HEK293 (cell line): Measurements from ENCODE around the gene SREBF1.

Source experiments
- CTCF ChIA-PET: fragments of 350-600 bp; formaldehyde crosslinking; extraction: SDS; loops from one replicate; lab custom pipeline; 2021; ENCODE audit warnings: antibody characterized with exemption; lab: Yijun Ruan, JAX
- POLR2A ChIA-PET: fragments of 300-600 bp; formaldehyde crosslinking; extraction: SDS; loops from one replicate; lab custom pipeline; 2020; ENCODE audit warnings: antibody characterized with exemption, inconsistent platforms; lab: Yijun Ruan, JAX
- H3K27ac ChIP-seq: fragments of 200-500 bp; sonication (Bioruptor generic); 2 replicates; pipeline ENCODE4 v1.5.1; 2014; ENCODE audit warnings: low read depth, low read length, control low read depth, inconsistent platforms; ENCODE audit errors: extremely low read depth
- H3K36me3 ChIP-seq, 2 experiments: fragments of 200-500 bp in 1 of 2; sonication (Bioruptor generic) in 1 of 2; 1 replicate in 1 of 2; 2 replicates in 1 of 2; pipeline ENCODE4 v1.5.1; 2014 to 2017; ENCODE audit warnings: inconsistent platforms in 2 of 2, low read length in 2 of 2; ENCODE audit not compliant: control insufficient read depth in 2 of 2, insufficient read depth in 1 of 2
- H3K4me1 ChIP-seq: fragments of 200-500 bp; sonication (Bioruptor generic); 2 replicates; pipeline ENCODE4 v1.5.1; 2014; ENCODE audit warnings: mild to moderate bottlenecking, low read length, inconsistent platforms; ENCODE audit not compliant: control insufficient read depth, insufficient read depth
- H3K4me3 ChIP-seq: 2 replicates; pipeline ENCODE4 v1.5.1; 2011; ENCODE audit warnings: low read depth, mild to moderate bottlenecking, control low read depth, low read length, moderate library complexity
- H3K9me3 ChIP-seq: fragments of 200-500 bp; sonication (Bioruptor generic); 2 replicates; pipeline ENCODE4 v1.5.1; 2014; ENCODE audit warnings: low read depth, low read length, inconsistent platforms; ENCODE audit not compliant: control insufficient read depth, insufficient read depth
- CTCF ChIP-seq: fragments of 450-650 bp; formaldehyde crosslinking; IDR thresholded peaks from 2 replicates; pipeline ENCODE4 v1.5.1; 2016; ENCODE audit warnings: missing biosample characterization, missing genetic modification characterization
- GLIS1 ChIP-seq: fragments of 450-650 bp; formaldehyde crosslinking; IDR thresholded peaks from 2 replicates; pipeline ENCODE4 v1.5.1; 2016; ENCODE audit warnings: missing biosample characterization, missing genetic modification characterization
- MYNN ChIP-seq: fragments of 450-650 bp; formaldehyde crosslinking; IDR thresholded peaks from 2 replicates; pipeline ENCODE4 v1.5.1; 2016; ENCODE audit warnings: missing biosample characterization, missing genetic modification characterization, borderline replicate concordance
- PRDM2 ChIP-seq: fragments of 450-650 bp; formaldehyde crosslinking; IDR thresholded peaks from 2 replicates; pipeline ENCODE4 v1.5.1; 2016; ENCODE audit warnings: missing biosample characterization, missing genetic modification characterization, borderline replicate concordance
- ZBTB21 ChIP-seq: fragments of 450-650 bp; formaldehyde crosslinking; IDR thresholded peaks from 2 replicates; pipeline ENCODE4 v1.5.1; 2017; ENCODE audit warnings: missing biosample characterization, missing genetic modification characterization
- ZNF184 ChIP-seq: fragments of 450-650 bp; IDR thresholded peaks from 2 replicates; pipeline ENCODE4 v1.5.1; 2018; ENCODE audit warnings: missing biosample characterization, mild to moderate bottlenecking, missing genetic modification characterization
- ZNF202 ChIP-seq: fragments of 450-650 bp; formaldehyde crosslinking; IDR thresholded peaks from 2 replicates; pipeline ENCODE4 v1.5.1; 2016; ENCODE audit warnings: missing biosample characterization, missing genetic modification characterization, borderline replicate concordance
- ZNF449 ChIP-seq: fragments of 450-650 bp; formaldehyde crosslinking; IDR thresholded peaks from 2 replicates; pipeline ENCODE4 v1.5.1; 2017; ENCODE audit warnings: missing biosample characterization, mild to moderate bottlenecking, missing genetic modification characterization, moderate library complexity
- ZNF561 ChIP-seq: fragments of 450-650 bp; IDR thresholded peaks from 2 replicates; pipeline ENCODE4 v1.5.1; 2018; ENCODE audit warnings: missing biosample characterization, missing genetic modification characterization, borderline replicate concordance
- ZNF626 ChIP-seq: fragments of 450-650 bp; sonication (Bioruptor Pico); formaldehyde crosslinking; IDR thresholded peaks from 2 replicates; pipeline ENCODE4 v1.5.1; 2018; ENCODE audit warnings: missing biosample characterization, missing genetic modification characterization, inconsistent platforms
- ZNF629 ChIP-seq: fragments of 450-650 bp; formaldehyde crosslinking; IDR thresholded peaks from 2 replicates; pipeline ENCODE4 v1.5.1; 2017; ENCODE audit warnings: missing biosample characterization, missing genetic modification characterization
- ZNF692 ChIP-seq: fragments of 450-650 bp; formaldehyde crosslinking; IDR thresholded peaks from 2 replicates; pipeline ENCODE4 v1.5.1; 2016; ENCODE audit warnings: missing biosample characterization, missing genetic modification characterization
- ZNF747 ChIP-seq: fragments of 450-650 bp; formaldehyde crosslinking; IDR thresholded peaks from 2 replicates; pipeline ENCODE4 v1.5.1; 2016; ENCODE audit warnings: missing biosample characterization, missing genetic modification characterization
- ZSCAN4 ChIP-seq: fragments of 450-650 bp; formaldehyde crosslinking; IDR thresholded peaks from 2 replicates; pipeline ENCODE4 v1.5.1; 2017; ENCODE audit warnings: missing biosample characterization, missing genetic modification characterization

The SREBF1 gene

GRCh38 chr17:17801800-17802481, 34.8 kb downstream of the SREBF1 start (continued):
- TF ChIP-seq ZNF692 (tag by site-specific recombination) (no peak), ZNF561 (tag by site-specific recombination) (no peak)

- CTCF ChIA-PET: interaction anchor here (0.6 to 2.0 kb wide), 3 partner anchors 59 to 125 kb away, joined by 3 to 8 read pairs (median 4); no protein-coding TSS in a partner anchor
- Histone ChIP-seq H3K9me3 (no peaks in the 10 kb centered on the region), H3K36me3 (peaks cover 3 to 71% of the 10 kb centered on the region in 2 experiments; a peak in 2 of 3 replicates), H3K4me3 (no peak overlapping the region), H3K27ac (no peak overlapping the region), H3K4me1 (no peaks in the 10 kb centered on the region)
- POLR2A ChIA-PET: interaction anchor here (0.6 kb wide), 1 partner anchor 1631 kb away, joined by 4 read pairs; no protein-coding TSS in a partner anchor
- TF ChIP-seq ZSCAN4 (tag by site-specific recombination): no peak
- peak; percentile 28; the same call in 1 of the 2 replicates for TF ChIP-seq CTCF
Measured at GRCh38 chr17:17800504-17801021, 36.2 kb downstream of the SREBF1 start.

GRCh38 chr17:17798573-17799255, 38.1 kb downstream of the SREBF1 start:
- H3K36me3 ChIP-seq: peaks cover 3 to 75% of the 10 kb centered on the region in 2 experiments; a peak in 2 of 3 replicates
- no peak overlapping the region for H3K4me3 ChIP-seq
- no peak overlapping the region for H3K27ac ChIP-seq
- no peaks in the 10 kb centered on the region for H3K4me1 ChIP-seq
- TF ChIP-seq ZNF561 (tag by site-specific recombination): no peak
- TF ChIP-seq ZNF626 (tag by site-specific recombination): no peak
- TF ChIP-seq ZNF202 (tag by site-specific recombination): no peak
- TF ChIP-seq ZBTB21 (tag by site-specific recombination): no peak
- TF ChIP-seq PRDM2: no peak
- no peak for TF ChIP-seq GLIS1 (tag by site-specific recombination)
- no peak for TF ChIP-seq ZNF747 (tag by site-specific recombination)
- TF ChIP-seq ZNF449: no peak
- TF ChIP-seq ZNF629 (tag by site-specific recombination): no peak
- no peak for TF ChIP-seq MYNN
- no peak for TF ChIP-seq ZNF184
- POLR2A ChIA-PET: no interaction called here
- H3K9me3 ChIP-seq: no peaks in the 10 kb centered on the region
- CTCF ChIA-PET: interaction anchor here (0.6 kb wide), 1 partner anchor 45 kb away, joined by 3 read pairs; no protein-coding TSS in a partner anchor
